Mucosa of rectum (tissue), 2 donors: Measurements from ENCODE around the gene RRN3.
"Not testable (repeated sequence)": the region's sequence is repeated elsewhere in the genome, so short reads cannot be mapped to it uniquely, and the experiment has no call there.

Source experiments
- H3K27ac ChIP-seq, 2 donors: one replicate each; pipeline ENCODE4 v1.7.0; 2013; ENCODE audit warnings: inconsistent platforms in 2 of 2, low read depth in 2 of 2, low read length in 2 of 2
- H3K27me3 ChIP-seq, 2 donors: one replicate each; pipeline ENCODE4 v1.7.0; 2013; ENCODE audit warnings: low read length in 2 of 2; ENCODE audit not compliant: control insufficient read depth in 2 of 2, insufficient read depth in 2 of 2
- H3K36me3 ChIP-seq, 2 donors: one replicate each; pipeline ENCODE4 v1.7.0; 2013; ENCODE audit warnings: low read length in 2 of 2; ENCODE audit not compliant: control insufficient read depth in 2 of 2, insufficient read depth in 2 of 2
- H3K4me1 ChIP-seq, 2 donors: one replicate each; pipeline ENCODE4 v1.7.0; 2013; ENCODE audit warnings: low read length in 2 of 2, mild to moderate bottlenecking in 1 of 2; ENCODE audit not compliant: control insufficient read depth in 2 of 2, insufficient read depth in 2 of 2
- H3K4me3 ChIP-seq, 2 donors: one replicate each; pipeline ENCODE4 v1.7.0; 2013; ENCODE audit warnings: low read length in 2 of 2
- H3K9ac ChIP-seq, 2 donors: one replicate each; pipeline ENCODE4 v1.7.0; 2013; ENCODE audit warnings: low read length in 2 of 2, low read depth in 1 of 2, mild to moderate bottlenecking in 1 of 2
- H3K9me3 ChIP-seq, 2 donors: one replicate each; pipeline ENCODE4 v1.7.0; 2013; ENCODE audit warnings: low read length in 2 of 2; ENCODE audit not compliant: control insufficient read depth in 2 of 2
- donor health status: healthy.
- donor health status: Normal muscosa, but diverticular disease.

The RRN3 gene

DNA sequence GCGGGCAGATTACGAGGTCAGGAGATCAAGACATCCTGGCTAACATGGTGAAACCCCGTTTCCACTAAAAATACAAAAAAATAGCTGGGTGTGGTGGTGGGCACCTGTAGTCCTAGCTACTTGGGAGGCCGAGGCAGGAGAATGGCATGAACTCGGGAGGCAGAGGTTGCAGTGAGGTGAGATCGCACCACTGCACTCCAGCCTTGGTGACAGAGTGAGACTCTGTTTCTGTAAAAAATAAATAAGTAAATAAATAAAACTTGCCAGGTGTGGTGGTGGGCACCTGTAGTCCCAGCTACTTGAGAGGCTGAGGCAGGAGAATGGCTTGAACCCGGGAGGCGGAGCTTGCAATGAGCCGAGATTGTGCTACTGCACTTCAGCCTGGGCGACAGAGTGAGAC, 81.1 kb downstream of the RRN3 start:
- H3K9ac ChIP-seq, H3K4me3 ChIP-seq: not testable (repeated sequence)
- H3K36me3 ChIP-seq, result peaks cover 40 to 41% of the 10 kb centered on the region in 2 donors

More for the DNA sequence above, 81.1 kb downstream of the RRN3 start:
- not testable (repeated sequence) for H3K4me1 ChIP-seq, H3K9me3 ChIP-seq, H3K27me3 ChIP-seq, H3K27ac ChIP-seq
